DLD1 (cell line): ENCODE data around the gene GALNT14.
"Not testable (repeated sequence)": the region's sequence is repeated elsewhere in the genome, so short reads cannot be mapped to it uniquely, and the experiment has no call there.

Experiments used
- in situ Hi-C: cut with HindIII; loops from 2 replicates; pipeline ENCODE4 v1.10.0; 2017; ENCODE audit warnings: low sequenced_read_pairs

Gene GALNT14

GRCh38 chr2:30915486-30915885, 222.8 kb downstream of the GALNT14 start:
- in situ Hi-C loops: no loop called here

GRCh38 chr2:30914456-30914855, 223.8 kb downstream of the GALNT14 start:
- in situ Hi-C loops: no loop called here

- in situ Hi-C loops: no loop called here
Measured at GRCh38 chr2:30912056-30912455, 226.2 kb downstream of the GALNT14 start.

- in situ Hi-C loops: no loop called here
Measured at GRCh38 chr2:30911327-30911726, 226.9 kb downstream of the GALNT14 start.

GRCh38 chr2:30910686-30911085, 227.6 kb downstream of the GALNT14 start:
- in situ Hi-C loops: no loop called here

GRCh38 chr2:30904437-30904836, 233.8 kb downstream of the GALNT14 start:
- in situ Hi-C loops: not testable (repeated sequence)

GRCh38 chr2:30903326-30903725, 234.9 kb downstream of the GALNT14 start:
- in situ Hi-C loops: no loop called here

GRCh38 chr2:30900381-30900780, 237.9 kb downstream of the GALNT14 start:
- in situ Hi-C loops: no loop called here

- in situ Hi-C loops: no loop called here
Measured at GRCh38 chr2:30899516-30900054, 238.7 kb downstream of the GALNT14 start.

GRCh38 chr2:30897539-30897938, 240.7 kb downstream of the GALNT14 start:
- in situ Hi-C loops: no loop called here

GRCh38 chr2:30894498-30895119, 243.6 kb downstream of the GALNT14 start:
- in situ Hi-C loops: no loop called here

- in situ Hi-C loops: no loop called here
Measured at GRCh38 chr2:30888852-30889409, 249.3 kb downstream of the GALNT14 start.

GRCh38 chr2:30886080-30886479, 252.2 kb downstream of the GALNT14 start:
- in situ Hi-C loops: no loop called here

- in situ Hi-C loops: no loop called here
Measured at GRCh38 chr2:30883822-30884221, 254.4 kb downstream of the GALNT14 start.

GRCh38 chr2:30883184-30883583, 255.1 kb downstream of the GALNT14 start:
- in situ Hi-C loops: no loop called here

- in situ Hi-C loops: no loop called here
Measured at GRCh38 chr2:30880516-30880915, 257.7 kb downstream of the GALNT14 start.

- in situ Hi-C loops: no loop called here
Measured at GRCh38 chr2:30877833-30878232, 260.4 kb downstream of the GALNT14 start.

- in situ Hi-C loops: no loop called here
Measured at GRCh38 chr2:30872797-30873196, 265.4 kb downstream of the GALNT14 start.

GRCh38 chr2:30871980-30872789, 266.1 kb downstream of the GALNT14 start:
- in situ Hi-C loops: no loop called here

- in situ Hi-C loops: no loop called here
Measured at GRCh38 chr2:30871440-30871839, 266.8 kb downstream of the GALNT14 start.

GRCh38 chr2:30869988-30870387, 268.3 kb downstream of the GALNT14 start:
- in situ Hi-C loops: no loop called here

- in situ Hi-C loops: no loop called here
Measured at GRCh38 chr2:30867385-30867784, 270.9 kb downstream of the GALNT14 start.
